Hematopoietic multipotent progenitor cell treated with erythropoietin and hydrocortisone succinate and interleukin-3 and kit ligand, for 17 days (in vitro differentiated cells): ENCODE measurements around the gene AQP11.
"Not testable (repeated sequence)": the region's sequence is repeated elsewhere in the genome, so short reads cannot be mapped to it uniquely, and the experiment has no call there.

ENCODE experiments used
- DNase-seq: peaks from one replicate; pipeline ENCODE4 v3.0.0-alpha.2; 2015; ENCODE audit warnings: low spot score

Gene AQP11

DNA sequence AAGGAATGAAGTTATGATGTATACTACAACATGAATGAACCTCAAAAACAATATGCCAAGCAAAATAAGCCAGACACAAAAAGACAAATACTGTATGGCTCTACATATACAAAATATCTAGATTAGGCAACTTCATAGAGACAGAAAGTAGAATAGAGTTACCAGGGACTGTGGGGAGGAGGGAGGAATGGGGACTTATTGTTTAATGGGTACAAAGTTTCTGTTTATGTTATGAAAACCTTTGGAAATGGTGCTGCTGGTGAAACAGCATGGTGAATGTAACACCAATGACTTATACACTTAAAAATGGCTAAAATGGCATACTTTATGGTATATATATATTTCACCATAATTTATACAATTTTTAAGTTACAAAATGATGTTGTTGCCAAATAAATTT, 4.1 kb downstream of the AQP11 start:
- DNase-seq, result no peak

DNA sequence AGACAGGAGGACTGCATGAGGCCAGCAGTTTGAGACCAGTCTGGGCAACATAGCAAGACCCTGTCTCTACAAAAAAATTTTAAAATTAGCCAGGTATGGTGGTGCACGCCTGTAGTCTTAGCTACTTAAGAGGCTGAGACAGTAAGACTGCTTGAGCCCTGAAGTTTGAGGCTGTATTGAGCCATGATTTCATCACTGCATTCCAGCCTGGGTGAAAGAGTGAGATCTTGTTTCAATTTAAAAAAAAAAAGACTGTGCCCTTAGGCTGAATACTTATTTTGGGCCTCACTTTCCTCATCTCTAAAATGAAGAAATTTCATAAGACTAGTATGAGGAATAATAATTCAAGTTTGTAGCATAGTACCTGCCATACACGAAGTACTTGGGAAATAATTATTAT, 6.9 kb downstream of the AQP11 start:
- DNase-seq, result no peak

- no peak for DNase-seq
Observed at GRCh38 chr11:77598195-77598594, 8.4 kb downstream of the AQP11 start.

DNA sequence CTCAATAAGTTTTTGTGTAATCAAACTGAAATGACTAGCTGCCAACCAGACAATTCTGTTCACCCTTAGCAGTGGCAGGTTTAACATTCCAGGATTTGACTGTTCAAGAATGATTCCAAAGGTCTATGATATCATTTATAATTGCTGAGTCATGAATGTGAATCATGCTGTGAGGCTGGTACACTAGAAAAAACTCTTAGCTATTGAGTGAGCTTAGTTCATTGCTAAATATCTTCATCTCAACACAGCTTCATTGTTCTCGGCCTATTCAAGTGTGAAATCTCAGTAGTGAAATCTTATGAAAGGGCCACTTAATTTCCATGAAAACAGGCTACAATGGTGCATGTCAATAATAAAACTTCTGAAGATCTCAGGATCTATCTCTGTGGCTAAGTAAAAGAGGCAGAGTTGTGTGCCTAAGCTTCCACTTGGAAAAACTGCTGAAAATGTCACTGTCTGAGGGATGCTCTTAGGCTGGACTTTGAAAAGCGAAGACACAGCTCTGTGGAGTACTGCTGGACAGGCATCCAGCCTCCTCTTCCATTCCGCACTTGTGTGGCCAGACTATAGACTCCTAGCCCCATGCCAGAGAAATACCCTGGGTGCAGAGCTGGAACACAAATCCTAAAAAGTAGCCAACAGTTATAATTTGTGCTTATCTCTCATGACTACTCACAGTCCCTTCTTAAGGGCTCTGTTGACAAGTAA, 12.8 kb downstream of the AQP11 start:
- DNase-seq, result peak; percentile 22

DNA sequence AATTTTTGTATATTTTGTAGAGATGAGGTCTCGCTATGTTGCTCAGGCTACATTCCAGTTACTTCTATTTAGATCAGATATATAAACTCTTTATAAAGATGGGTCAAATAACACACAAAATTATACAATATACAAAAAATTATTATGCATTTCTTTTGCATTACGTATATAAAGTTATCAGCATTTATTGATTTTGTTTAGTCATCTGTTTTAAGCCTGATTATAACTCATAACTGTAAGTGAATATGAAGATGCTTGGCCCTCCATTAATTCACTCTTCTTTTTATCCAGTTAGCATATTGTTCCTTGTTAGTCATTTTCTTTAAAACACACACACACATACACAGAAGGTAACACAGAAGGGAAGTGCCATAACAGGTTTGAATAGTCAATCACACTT, 14.5 kb downstream of the AQP11 start:
- DNase-seq, result no peak

DNA sequence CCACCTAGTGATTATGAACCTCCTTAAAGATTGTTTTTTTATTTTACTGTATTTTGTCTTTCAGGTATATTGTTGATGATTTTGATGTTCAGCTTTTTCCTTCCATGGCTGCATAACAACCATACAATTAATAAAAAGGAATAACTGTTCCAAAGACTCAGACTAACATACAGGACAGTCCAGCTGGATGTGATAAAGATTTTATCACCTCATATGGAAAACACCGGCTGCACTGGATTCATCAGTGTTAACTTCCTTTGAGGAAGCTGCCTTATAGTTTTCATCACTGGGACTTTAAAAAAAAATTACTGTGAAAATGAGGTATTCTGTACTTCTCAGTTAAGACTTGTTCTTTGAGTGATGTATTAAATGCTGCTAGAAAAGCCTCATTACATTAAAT, 19.5 kb downstream of the AQP11 start:
- DNase-seq, result no peak

DNA sequence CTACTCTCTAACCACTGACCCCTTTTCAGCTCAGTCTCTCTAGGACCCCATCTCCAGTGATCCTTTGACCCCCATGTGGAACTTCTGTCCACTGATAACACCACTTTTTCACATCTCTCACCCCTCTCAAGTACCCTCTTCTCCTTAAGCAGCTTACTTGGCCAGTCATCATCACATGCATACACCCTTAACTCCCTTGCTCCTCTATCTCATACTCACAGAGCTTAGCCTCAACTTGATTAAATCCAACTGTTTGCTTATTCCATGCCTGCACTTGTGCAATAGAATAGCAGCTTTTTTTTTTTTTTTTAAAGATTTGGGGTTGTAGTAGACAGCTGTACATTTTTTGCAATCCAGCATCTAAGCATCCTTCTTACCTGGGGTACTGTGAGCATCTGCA, 22.2 kb downstream of the AQP11 start:
- no peak for DNase-seq

DNA sequence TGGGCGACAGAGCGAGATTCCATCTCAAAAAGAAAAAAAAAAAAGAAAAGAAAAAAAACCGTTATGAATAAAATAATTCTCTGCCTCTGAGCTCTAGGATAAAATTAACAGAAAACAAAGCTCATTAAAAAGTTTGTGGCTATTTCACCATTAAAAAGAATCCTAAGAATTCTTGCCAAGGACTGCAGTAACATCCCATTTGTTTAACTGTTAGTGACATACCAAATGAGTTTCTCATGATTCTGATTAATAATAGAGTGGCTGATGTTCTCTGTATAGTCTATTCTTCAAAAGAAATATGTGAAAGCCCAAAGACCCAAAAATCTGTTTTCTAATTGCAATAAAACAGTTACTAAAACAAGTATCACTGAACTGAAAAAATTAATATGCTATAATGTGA, 28.1 kb downstream of the AQP11 start:
- DNase-seq, result no peak

DNA sequence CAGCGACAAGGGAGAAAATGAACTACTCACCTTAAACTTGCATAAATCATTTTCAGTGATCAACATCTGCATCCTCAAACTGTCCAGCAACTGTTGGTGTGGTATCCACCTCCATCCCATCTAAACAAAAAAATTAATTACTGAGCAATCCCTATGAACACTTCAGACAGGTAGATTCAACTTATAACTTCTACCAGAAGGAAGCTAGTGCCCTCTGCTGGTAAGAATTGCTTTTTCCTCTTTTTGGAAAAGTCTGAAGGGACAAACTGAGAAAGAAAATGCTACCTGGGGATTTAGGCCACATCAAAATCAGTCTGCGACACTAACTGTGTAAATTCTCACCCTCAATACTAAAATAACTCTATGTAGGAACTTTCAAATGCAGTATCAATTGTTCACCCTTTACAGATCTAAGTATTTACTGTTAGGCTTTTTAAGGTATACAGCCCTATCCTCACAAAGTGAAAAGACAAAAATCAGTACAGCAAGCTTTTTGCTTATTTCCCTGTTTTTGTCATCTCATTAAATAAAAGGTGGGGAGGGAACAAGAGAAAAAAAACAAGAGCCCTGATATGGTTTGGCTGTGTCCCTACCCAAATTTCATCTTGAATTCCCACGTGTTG, 29.9 kb downstream of the AQP11 start:
- DNase-seq, result peak; percentile 63

DNA sequence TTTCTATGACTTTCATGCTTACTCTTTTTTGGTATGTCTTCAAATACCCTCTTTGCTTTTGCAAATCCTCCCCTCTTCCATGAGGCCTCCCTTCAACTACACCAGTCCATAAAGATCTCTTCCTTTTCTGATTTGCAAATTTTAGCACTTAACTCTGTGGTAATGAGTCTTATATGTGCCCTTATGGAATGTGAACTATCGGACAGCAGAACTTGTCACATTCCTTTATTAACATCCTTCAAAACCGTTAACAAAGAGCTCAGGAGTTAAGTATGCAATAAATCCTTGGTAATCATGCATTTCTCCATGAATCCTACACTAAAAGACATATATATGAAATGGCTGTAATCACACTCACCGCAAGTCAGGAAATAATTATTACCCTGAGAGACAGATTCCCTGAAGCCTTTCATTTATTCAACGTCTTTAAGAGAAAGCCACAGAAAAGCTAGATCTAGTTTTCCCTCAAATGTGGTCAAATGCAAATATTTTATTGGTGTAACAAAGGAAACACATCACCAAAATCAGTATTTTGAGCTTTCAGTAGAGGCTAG, 40.5 kb downstream of the AQP11 start:
- DNase-seq, result no peak

DNA sequence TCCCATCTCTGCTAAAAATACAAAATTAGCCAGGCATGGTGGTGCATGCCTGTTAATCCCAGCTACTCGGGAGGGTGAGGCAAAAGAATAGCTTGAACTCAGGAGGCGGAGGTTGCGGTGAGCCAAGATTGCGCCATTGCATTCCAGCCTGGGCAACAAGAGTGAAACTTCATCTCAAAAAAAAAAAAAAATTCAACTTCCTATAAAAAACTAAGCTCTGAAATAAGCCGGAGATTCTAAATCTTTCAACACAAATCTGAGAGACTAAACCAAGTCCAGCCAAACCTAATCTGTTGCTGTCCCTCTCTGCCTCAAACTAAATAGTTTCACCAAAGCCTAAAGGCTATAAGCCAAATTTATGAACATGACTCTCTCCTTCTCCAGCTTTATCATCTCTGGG, 44.2 kb downstream of the AQP11 start:
- not testable (repeated sequence) for DNase-seq

- no peak for DNase-seq
Observed at GRCh38 chr11:77636731-77637344, 47.1 kb downstream of the AQP11 start.

DNA sequence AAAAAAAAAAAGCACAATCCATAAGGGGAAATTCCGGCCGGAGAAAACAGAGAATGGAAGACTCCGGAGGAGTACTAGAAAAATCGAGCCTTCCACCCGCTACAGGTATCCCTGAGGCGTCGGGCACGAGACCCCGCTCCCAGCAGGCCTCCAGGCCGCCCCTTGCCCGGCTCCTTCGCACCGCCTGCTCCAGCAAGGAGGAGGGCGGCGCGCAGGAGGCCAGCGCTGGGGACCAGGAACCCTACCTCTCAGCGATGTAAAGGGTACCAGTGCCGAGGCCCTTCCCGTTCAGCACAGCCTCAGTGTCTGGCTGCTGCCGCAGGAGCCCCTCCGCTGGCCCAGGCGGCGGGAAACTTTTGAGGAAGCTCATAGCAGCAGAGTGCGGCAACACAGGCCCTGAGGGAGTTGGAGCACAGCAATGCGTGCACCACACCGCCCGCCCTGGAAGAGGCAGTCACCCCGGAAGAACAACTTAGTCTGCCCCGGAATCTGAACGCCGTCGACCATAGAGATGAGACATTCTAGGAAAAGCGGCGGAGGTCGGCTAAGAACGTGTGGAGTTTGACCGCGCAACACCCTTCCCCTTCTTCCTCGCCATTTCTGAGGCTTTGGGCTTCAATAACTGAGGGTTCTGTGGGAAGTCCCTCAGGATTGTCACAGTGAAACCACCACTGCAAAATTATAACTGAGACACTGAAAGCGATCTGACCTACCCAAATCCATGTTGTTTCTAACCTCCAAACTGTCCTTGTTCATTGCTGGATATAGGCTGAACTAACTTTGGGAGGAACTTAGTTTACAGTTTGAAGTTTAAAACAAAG, 47.8 kb downstream of the AQP11 start, which contains the start of gene CLNS1A:
Gene CLNS1A, minus strand, starts transcription at position 450 of the 821 bp plus-strand sequence. Its CDS starts 80 bp downstream, at position 370.
- DNase-seq, result peak; percentile 57

GRCh38 chr11:77642228-77642627, 52.5 kb downstream of the AQP11 start:
- DNase-seq, result no peak

- DNase-seq, result no peak
Observed at GRCh38 chr11:77644887-77645286, 55.1 kb downstream of the AQP11 start.

GRCh38 chr11:77647654-77648305, 58.0 kb downstream of the AQP11 start:
- DNase-seq, result no peak

GRCh38 chr11:77650123-77650522, 60.4 kb downstream of the AQP11 start:
- no peak for DNase-seq

GRCh38 chr11:77654770-77655434, 65.1 kb downstream of the AQP11 start:
- no peak for DNase-seq

DNA sequence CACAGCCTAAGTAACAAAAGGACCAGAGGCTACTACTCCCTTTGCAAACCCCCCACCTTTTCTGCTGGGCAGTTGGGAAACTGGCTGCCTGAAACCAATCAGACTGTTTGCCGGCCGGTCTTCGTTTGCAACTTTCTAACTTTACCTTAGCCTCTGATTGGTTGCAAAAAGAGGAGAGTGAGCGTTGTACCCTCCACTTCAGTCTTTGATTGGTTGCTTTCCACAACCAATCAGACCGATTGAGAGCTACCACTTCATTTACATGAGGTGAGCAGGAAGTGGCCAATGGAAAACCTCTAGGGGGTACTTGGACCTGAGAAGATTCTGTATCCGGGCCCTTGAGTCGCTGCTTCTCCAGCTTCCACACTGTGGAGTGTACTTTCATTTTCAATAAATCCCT, 66.6 kb downstream of the AQP11 start:
- no peak for DNase-seq

DNA sequence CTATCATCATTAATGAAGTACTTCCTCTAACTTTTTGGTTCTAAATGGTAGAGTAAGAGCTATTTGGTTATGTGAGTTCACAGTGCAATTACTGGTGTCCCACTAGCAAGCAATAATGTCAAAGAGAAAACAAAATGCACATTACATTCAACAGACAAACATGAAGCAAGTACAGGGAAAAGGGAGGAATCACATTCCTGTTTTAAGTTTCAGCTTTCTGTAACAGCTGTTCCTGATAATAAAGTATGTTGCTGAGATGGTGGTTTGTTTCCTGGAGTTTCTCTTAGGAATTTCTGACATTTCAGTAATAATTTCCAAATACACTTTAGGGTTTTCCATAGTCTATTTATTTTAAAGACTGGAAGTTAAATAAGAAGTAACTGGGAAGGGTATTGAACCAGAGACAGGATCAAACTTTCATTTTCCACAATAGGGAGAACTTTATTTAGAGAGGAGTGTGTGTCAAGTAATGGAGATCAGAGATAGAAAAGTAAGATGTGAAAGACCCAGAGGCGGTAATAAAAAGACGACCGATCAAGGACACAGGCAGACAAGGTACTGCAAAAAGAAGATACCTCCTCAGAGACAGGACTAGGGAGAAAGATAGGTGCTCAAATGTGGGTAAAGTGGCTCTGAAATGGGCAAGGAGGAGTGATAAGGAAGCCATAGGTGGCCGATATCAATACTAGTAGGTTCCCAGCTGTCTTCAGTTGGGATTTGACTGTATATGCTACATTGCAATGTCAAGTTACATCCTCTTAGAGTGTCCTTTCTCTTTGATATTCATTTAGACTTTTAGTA, 68.7 kb downstream of the AQP11 start:
- no peak for DNase-seq
